Astrocyte (in vitro differentiated cells and primary cell): ENCODE results near the gene ANTXR2.

Source experiments
- CTCF ChIP-seq: IDR thresholded peaks from 2 replicates; pipeline ENCODE4 v1.5.1; 2011; ENCODE audit warnings: low read depth, mild to moderate bottlenecking, inconsistent platforms, low read length, moderate library complexity; ENCODE audit not compliant: insufficient read depth
- EZH2 ChIP-seq: IDR thresholded peaks from 2 replicates; pipeline ENCODE4 v1.6.1; 2012; ENCODE audit warnings: mild to moderate bottlenecking, low read length, inconsistent platforms; ENCODE audit not compliant: insufficient read depth

- TF ChIP-seq CTCF (no peak), EZH2 (no peak)
Observed at GRCh38 chr4:80086296-80086695, 13.3 kb upstream of the ANTXR2 start.
